A549 (cell line): ENCODE results near the gene KATNBL1.

Source experiments
- CBX2 ChIP-seq: fragments of 200-600 bp; sonication (generic); IDR thresholded peaks from 2 replicates; pipeline ENCODE4 v1.6.1; 2016; ENCODE audit warnings: low read depth, mild to moderate bottlenecking, borderline replicate concordance
- CHD2 ChIP-seq: fragments of 150-350 bp; IDR thresholded peaks from 2 replicates; pipeline ENCODE4 v1.6.1; 2014; ENCODE audit warnings: low read length; ENCODE audit not compliant: partially characterized antibody
- CTCF ChIP-seq: fragments of >200 bp; sonication (Bioruptor Twin); formaldehyde crosslinking; IDR thresholded peaks from 3 replicates; pipeline ENCODE4 v1.5.1; 2016
- FOSL2 ChIP-seq, 2 experiments: fragments of 450-650 bp in 1 of 2; fragments of >200 bp in 1 of 2; sonication (Bioruptor Twin) in 1 of 2; formaldehyde crosslinking; IDR thresholded peaks; 2 replicates each; pipeline versions ENCODE4 v1.5.0 to v1.6.1; 2016 to 2020; ENCODE audit warnings: mild to moderate bottlenecking in 1 of 2, moderate library complexity in 1 of 2
- NR3C1 ChIP-seq: fragments of >200 bp; sonication (Bioruptor Twin); formaldehyde crosslinking; IDR thresholded peaks from 3 replicates; pipeline ENCODE4 v1.6.1; 2017
- POLR2A ChIP-seq: IDR thresholded peaks from 2 replicates; pipeline ENCODE4 v1.6.1; 2012; ENCODE audit warnings: mild to moderate bottlenecking, low read length
- RFX5 ChIP-seq: fragments of 450-650 bp; IDR thresholded peaks from 2 replicates; pipeline ENCODE4 v1.7.1; 2014; ENCODE audit warnings: antibody characterized with exemption, mild to moderate bottlenecking, moderate library complexity
- SMC3 ChIP-seq: fragments of >200 bp; sonication (Bioruptor Twin); formaldehyde crosslinking; IDR thresholded peaks from 3 replicates; pipeline ENCODE4 v1.6.1; 2018; ENCODE audit warnings: inconsistent platforms

GRCh38 chr15:34242331-34242710 lies 32.4 kb upstream of the KATNBL1 start:
- no peak for TF ChIP-seq CTCF
- TF ChIP-seq NR3C1, result no peak
- no peak for TF ChIP-seq RFX5
- no peak for TF ChIP-seq SMC3
- no peak for TF ChIP-seq FOSL2 (IDR thresholded peaks at IDR 0.05)
- no peak for TF ChIP-seq FOSL2 (CRISPR knock-in tag; IDR thresholded peaks at IDR 0.05)
- no peak for TF ChIP-seq CHD2
- no peak for TF ChIP-seq POLR2A
- TF ChIP-seq CBX2, result no peak
